ENCODE measurements around the gene PIEZO2. TPM values are rescaled to one million over a fixed set of nuclear protein-coding genes. Genes with fewer than 3 reads are reported as not detected.

The PIEZO2 gene
- total RNA-seq, 1 donor from 2014 or later: 5.3 TPM

DNA sequence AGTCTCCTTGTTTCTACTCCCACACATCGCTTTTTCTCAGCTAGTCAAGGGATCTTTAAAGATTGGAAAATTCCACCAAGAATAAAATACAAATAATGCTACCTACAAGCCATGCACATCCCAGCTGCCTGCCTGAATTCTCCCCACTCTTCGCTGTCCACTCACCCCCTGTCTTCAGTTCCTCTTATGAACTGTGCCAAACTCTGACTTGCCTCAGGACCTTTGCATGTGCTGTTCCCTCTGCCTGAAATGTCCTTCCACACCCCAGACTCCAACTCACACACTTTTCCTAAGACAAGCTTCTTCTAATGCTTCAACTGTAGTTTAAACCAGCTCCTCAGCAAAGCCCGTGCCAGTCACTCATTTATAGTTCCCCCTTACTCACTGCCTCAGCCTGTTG is 363.6 kb downstream of the PIEZO2 start:
- no peak for TF ChIP-seq EZH2 (IDR thresholded peaks at IDR 0.05; ENCODE audit: insufficient read depth, low read length)
- TF ChIP-seq, protein P1, sequence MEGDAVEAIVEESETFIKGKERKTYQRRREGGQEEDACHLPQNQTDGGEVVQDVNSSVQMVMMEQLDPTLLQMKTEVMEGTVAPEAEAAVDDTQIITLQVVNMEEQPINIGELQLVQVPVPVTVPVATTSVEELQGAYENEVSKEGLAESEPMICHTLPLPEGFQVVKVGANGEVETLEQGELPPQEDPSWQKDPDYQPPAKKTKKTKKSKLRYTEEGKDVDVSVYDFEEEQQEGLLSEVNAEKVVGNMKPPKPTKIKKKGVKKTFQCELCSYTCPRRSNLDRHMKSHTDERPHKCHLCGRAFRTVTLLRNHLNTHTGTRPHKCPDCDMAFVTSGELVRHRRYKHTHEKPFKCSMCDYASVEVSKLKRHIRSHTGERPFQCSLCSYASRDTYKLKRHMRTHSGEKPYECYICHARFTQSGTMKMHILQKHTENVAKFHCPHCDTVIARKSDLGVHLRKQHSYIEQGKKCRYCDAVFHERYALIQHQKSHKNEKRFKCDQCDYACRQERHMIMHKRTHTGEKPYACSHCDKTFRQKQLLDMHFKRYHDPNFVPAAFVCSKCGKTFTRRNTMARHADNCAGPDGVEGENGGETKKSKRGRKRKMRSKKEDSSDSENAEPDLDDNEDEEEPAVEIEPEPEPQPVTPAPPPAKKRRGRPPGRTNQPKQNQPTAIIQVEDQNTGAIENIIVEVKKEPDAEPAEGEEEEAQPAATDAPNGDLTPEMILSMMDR (IDR thresholded peaks at IDR 0.05; ENCODE audit: insufficient read depth, low read depth, low read length): no peak
- no peaks in the 10 kb centered on the region for H3K9me3 Mint-ChIP-seq (ENCODE audit: unreplicated experiment)
- peaks cover 10% of the 10 kb centered on the region for H3K4me1 Mint-ChIP-seq (ENCODE audit: low read depth, unreplicated experiment)
- peaks cover 6% of the 10 kb centered on the region for H3K27me3 Mint-ChIP-seq (ENCODE audit: low read depth, unreplicated experiment)
- no peak overlapping the region for H3K27ac Mint-ChIP-seq (ENCODE audit: unreplicated experiment)
- Histone ChIP-seq H3K27me3 (ENCODE audit: insufficient read depth, low read length) (no peaks in the 10 kb centered on the region), H2AFZ (ENCODE audit: low read depth, low read length) (no peak overlapping the region), H3K4me3 (ENCODE audit: insufficient read depth, low read depth, low read length) (no peak overlapping the region), H4K20me1 (ENCODE audit: insufficient read depth, low read length) (no peaks in the 10 kb centered on the region), H3K36me3 (ENCODE audit: insufficient read depth, low read length) (no peaks in the 10 kb centered on the region), H3K9me3 (ENCODE audit: insufficient read depth, low read depth, low read length) (no peaks in the 10 kb centered on the region), H3K79me2 (ENCODE audit: insufficient read depth, low read length) (no peaks in the 10 kb centered on the region), H3K4me1 (ENCODE audit: insufficient read depth, low read length) (no peaks in the 10 kb centered on the region), H3K9ac (ENCODE audit: low read length) (no peak overlapping the region), H3K27ac (ENCODE audit: low read depth, low read length) (no peak overlapping the region), H3K4me2 (ENCODE audit: low read length) (no peak overlapping the region)
- H3K4me3 Mint-ChIP-seq (ENCODE audit: unreplicated experiment): no peak overlapping the region
- no peaks in the 10 kb centered on the region for H3K36me3 Mint-ChIP-seq (ENCODE audit: low read depth, unreplicated experiment)
- DNase-seq (ENCODE audit: low read depth) (no peak), FAIRE-seq (no peak)

DNA sequence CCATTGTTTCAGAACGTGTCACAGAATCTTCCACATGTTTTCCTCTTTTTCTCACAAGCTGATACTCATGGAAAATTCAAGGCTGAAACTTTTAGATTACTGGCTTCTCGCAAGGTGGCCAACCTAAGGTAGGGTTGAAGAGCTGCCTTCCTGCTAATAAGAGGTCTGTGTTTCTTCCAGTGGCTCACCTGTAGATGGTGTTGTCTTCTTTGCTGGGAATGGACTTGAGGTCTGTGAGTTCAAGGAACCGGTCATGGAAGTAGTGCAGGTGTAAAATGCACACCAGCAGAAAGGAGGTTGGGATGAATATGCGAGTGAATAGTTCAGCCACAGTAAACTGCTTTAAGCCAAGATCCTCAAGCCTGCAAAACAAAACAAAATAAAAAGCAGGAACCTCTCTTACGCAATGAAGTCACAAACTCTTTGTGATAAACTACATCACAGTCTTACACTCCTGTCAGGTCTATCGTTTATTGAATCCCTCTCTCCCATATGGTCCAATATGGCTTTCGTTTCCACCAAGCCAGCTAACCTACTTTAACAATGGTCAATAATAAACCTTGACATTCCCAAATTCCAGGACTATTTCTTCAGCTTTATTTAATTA is 364.7 kb downstream of the PIEZO2 start:
- FAIRE-seq: no peak
- Histone ChIP-seq H4K20me1 (ENCODE audit: insufficient read depth, low read length) (no peaks in the 10 kb centered on the region), H3K9me3 (ENCODE audit: insufficient read depth, low read depth, low read length) (no peaks in the 10 kb centered on the region), H3K27me3 (ENCODE audit: insufficient read depth, low read length) (no peaks in the 10 kb centered on the region), H3K9ac (ENCODE audit: low read length) (no peak overlapping the region), H3K4me1 (ENCODE audit: insufficient read depth, low read length) (no peaks in the 10 kb centered on the region), H2AFZ (ENCODE audit: low read depth, low read length) (no peak overlapping the region), H3K4me2 (ENCODE audit: low read length) (no peak overlapping the region), H3K79me2 (ENCODE audit: insufficient read depth, low read length) (no peaks in the 10 kb centered on the region), H3K4me3 (ENCODE audit: insufficient read depth, low read depth, low read length) (no peak overlapping the region), H3K36me3 (ENCODE audit: insufficient read depth, low read length) (no peaks in the 10 kb centered on the region), H3K27ac (ENCODE audit: low read depth, low read length) (no peak overlapping the region)
- Mint-ChIP-seq H3K27me3 (ENCODE audit: low read depth, unreplicated experiment) (peaks cover 6% of the 10 kb centered on the region), H3K4me3 (ENCODE audit: unreplicated experiment) (no peak overlapping the region), H3K27ac (ENCODE audit: unreplicated experiment) (no peak overlapping the region), H3K4me1 (ENCODE audit: low read depth, unreplicated experiment) (peaks cover 10% of the 10 kb centered on the region), H3K9me3 (ENCODE audit: unreplicated experiment) (no peaks in the 10 kb centered on the region), H3K36me3 (ENCODE audit: low read depth, unreplicated experiment) (no peaks in the 10 kb centered on the region)
- DNase-seq (ENCODE audit: low read depth): no peak
- TF ChIP-seq, protein P1 (IDR thresholded peaks at IDR 0.05; ENCODE audit: insufficient read depth, low read depth, low read length): no peak
- TF ChIP-seq EZH2 (IDR thresholded peaks at IDR 0.05; ENCODE audit: insufficient read depth, low read length): no peak

DNA sequence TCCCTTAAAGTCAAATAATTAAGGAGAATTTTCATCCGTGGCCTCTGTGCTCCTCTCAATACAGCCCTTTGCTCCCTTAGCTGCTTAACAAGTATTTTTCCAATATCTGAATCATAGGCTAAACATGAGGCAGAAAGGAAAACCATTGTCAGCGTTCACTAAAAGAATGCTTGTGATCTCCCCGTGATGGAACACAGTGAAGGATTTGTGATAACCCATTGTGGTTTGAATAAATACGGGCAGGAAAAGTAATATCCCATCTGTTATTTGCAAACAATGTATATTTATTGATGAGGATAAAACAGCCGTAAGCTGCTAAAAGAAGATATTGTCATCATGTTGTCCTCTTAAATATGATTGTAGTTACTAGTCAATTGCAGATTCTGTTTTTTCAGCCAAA is 365.4 kb downstream of the PIEZO2 start:
- H4K20me1 ChIP-seq (ENCODE audit: insufficient read depth, low read length): no peaks in the 10 kb centered on the region
- Mint-ChIP-seq H3K4me1 (ENCODE audit: low read depth, unreplicated experiment) (peaks cover 10% of the 10 kb centered on the region), H3K27ac (ENCODE audit: unreplicated experiment) (no peak overlapping the region), H3K4me3 (ENCODE audit: unreplicated experiment) (no peak overlapping the region), H3K27me3 (ENCODE audit: low read depth, unreplicated experiment) (peaks cover 6% of the 10 kb centered on the region), H3K36me3 (ENCODE audit: low read depth, unreplicated experiment) (no peaks in the 10 kb centered on the region), H3K9me3 (ENCODE audit: unreplicated experiment) (no peaks in the 10 kb centered on the region)
- H3K4me3 ChIP-seq (ENCODE audit: insufficient read depth, low read depth, low read length): no peak overlapping the region
- no peak overlapping the region for H3K4me2 ChIP-seq (ENCODE audit: low read length)
- H3K9ac ChIP-seq (ENCODE audit: low read length): no peak overlapping the region
- no peak for DNase-seq (ENCODE audit: low read depth)
- H3K79me2 ChIP-seq (ENCODE audit: insufficient read depth, low read length): no peaks in the 10 kb centered on the region
- H3K4me1 ChIP-seq (ENCODE audit: insufficient read depth, low read length): no peaks in the 10 kb centered on the region
- no peak overlapping the region for H2AFZ ChIP-seq (ENCODE audit: low read depth, low read length)
- no peak for TF ChIP-seq EZH2 (IDR thresholded peaks at IDR 0.05; ENCODE audit: insufficient read depth, low read length)
- TF ChIP-seq, protein P1 (IDR thresholded peaks at IDR 0.05; ENCODE audit: insufficient read depth, low read depth, low read length): no peak
- H3K36me3 ChIP-seq (ENCODE audit: insufficient read depth, low read length): no peaks in the 10 kb centered on the region
- H3K27me3 ChIP-seq (ENCODE audit: insufficient read depth, low read length): no peaks in the 10 kb centered on the region
- H3K9me3 ChIP-seq (ENCODE audit: insufficient read depth, low read depth, low read length): no peaks in the 10 kb centered on the region
- no peak for FAIRE-seq
- no peak overlapping the region for H3K27ac ChIP-seq (ENCODE audit: low read depth, low read length)
